H1 (cell line): ENCODE results near the gene CCNY. TPM values are rescaled to one million over a fixed set of nuclear protein-coding genes. Genes with fewer than 3 reads are reported as not detected.

Experiments used
- BCL11A ChIP-seq, 2 experiments: IDR thresholded peaks; one replicate each; pipeline ENCODE4 v1.6.1; 2011; ENCODE audit warnings: low read depth in 2 of 2, low read length in 2 of 2, mild to moderate bottlenecking in 2 of 2
- GTF2F1 ChIP-seq: IDR thresholded peaks from 2 replicates; pipeline ENCODE4 v1.6.1; 2012; ENCODE audit warnings: low read depth, low read length, improper control_type of control experiment, borderline replicate concordance
- TBP ChIP-seq: IDR thresholded peaks from 2 replicates; pipeline ENCODE4 v1.6.1; 2011; ENCODE audit warnings: low read depth, low read length, improper control_type of control experiment
- YY1 ChIP-seq: IDR thresholded peaks from 2 replicates; pipeline ENCODE4 v1.6.1; 2011; ENCODE audit warnings: low read depth, mild to moderate bottlenecking, low read length
- polyA plus RNA-seq, 7 experiments: library from polyadenylated mRNA; depleted of rRNA in 3 of 7; stranded (reverse) in 5 of 7; unstranded in 2 of 7; fragments of >200 nt in 5 of 7; fragments of 200-250 nt in 2 of 7; gene quantifications; 1 replicate in 5 of 7; 2 replicates in 1 of 7; 4 replicates in 1 of 7; pipeline versions ENCODE4 v1.2.1 to v1.2.3, GENCODE V29; 2011 to 2013; ENCODE audit warnings: missing spikeins in 2 of 7, mixed read lengths in 2 of 7
- total RNA-seq: library from RNA; stranded (reverse); fragmentation: NEBNext Ultra II Directional; extraction: Animal tissue kit (Norgen Biotek cat#: 25700); gene quantifications from 2 replicates; pipeline ENCODE4 v1.2.1, GENCODE V29; 2021

CCNY gene
- total and polyA plus RNA-seq, 2 of the 8 experiments (the other 6 are each of a cell fraction or from before 2014, with no cell fraction given), result 25.3 to 68.2 TPM

GRCh38 chr10:35569836-35570235 is 233.5 kb downstream of the CCNY start (continued):
- TF ChIP-seq BCL11A (IDR thresholded peaks at IDR 0.05; ENCODE audit: low read depth in 2 of 2, low read length in 2 of 2), result no peak
- TF ChIP-seq YY1, result no peak
- no peak for TF ChIP-seq TBP
- TF ChIP-seq GTF2F1, result no peak
- TF ChIP-seq, all 59 proteins: peak for 0
